GM18868 (cell line): ENCODE measurements around the gene PRR14L.
"Not testable (repeated sequence)": the region's sequence is repeated elsewhere in the genome, so short reads cannot be mapped to it uniquely, and the experiment has no call there.

ENCODE experiments used
- ATAC-seq: cut with Tn5 transposase; IDR thresholded peaks from one replicate; pipeline ENCODE4 v1.9.1; 2021; ENCODE audit warnings: mild to moderate bottlenecking, moderate library complexity; ENCODE audit not compliant: unreplicated experiment

Gene PRR14L

DNA sequence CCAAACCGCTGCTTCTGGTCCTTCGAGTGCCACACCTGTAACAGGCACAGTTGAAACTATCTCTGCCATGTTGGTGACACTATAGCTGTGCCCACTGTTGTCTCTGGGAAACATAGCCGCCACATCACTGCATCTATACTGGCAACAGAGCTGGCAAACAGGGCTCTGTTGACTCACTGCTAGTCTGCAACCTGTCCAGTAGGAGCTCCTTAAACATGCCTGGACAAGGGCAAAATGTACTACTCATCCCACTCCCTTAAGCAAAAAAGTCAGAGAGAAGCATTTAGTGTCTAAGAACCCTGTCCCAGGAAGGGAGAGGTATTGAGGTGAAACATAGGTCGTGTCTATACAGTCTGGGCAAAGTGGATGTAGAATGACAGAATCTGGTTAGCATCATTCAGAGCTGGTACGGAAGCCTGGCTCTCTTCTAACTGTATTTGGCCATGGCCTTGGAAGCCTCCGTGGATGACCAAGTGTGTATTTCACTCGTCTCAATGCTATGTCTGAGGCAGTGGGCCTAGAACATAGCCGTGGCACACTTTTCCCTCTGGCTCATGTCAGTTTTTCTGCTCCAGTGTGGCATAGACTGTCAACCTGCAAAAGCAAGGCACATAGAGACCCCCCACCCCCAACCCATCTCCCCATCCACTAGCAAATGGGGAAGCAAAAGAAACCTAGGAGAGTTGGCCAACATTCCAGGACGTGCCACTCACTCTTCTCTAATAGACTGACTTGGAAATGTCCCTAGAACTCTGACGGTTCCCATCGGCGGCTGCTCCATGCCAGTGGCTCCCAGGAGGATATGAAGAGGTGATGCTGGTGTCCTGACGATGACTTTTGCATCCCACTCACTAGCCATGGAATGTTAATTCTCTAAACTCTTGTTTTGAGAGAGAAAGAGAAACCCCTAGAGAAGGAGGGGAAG is 66.5 kb downstream of the PRR14L start:
- ATAC-seq: no peak

DNA sequence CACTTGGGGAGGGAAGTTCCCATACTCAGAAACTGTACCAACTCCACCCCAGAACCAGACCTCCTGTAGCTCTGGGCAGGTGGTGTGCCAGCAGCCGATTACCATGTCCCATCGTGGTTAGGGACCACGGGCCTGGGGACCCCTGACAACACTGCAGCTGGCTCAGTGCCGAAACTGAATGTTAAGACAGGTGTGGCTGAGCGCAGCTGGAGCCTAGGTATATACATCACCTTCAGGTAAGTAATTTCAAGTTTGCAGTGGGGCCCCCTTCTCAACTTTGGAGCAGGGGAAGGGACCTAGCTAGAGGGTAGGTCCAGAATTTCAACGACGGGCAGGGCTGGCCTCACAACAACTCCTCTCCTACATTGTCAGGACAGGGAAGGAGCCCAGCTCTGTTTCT is 67.2 kb downstream of the PRR14L start:
- ATAC-seq: no peak

DNA sequence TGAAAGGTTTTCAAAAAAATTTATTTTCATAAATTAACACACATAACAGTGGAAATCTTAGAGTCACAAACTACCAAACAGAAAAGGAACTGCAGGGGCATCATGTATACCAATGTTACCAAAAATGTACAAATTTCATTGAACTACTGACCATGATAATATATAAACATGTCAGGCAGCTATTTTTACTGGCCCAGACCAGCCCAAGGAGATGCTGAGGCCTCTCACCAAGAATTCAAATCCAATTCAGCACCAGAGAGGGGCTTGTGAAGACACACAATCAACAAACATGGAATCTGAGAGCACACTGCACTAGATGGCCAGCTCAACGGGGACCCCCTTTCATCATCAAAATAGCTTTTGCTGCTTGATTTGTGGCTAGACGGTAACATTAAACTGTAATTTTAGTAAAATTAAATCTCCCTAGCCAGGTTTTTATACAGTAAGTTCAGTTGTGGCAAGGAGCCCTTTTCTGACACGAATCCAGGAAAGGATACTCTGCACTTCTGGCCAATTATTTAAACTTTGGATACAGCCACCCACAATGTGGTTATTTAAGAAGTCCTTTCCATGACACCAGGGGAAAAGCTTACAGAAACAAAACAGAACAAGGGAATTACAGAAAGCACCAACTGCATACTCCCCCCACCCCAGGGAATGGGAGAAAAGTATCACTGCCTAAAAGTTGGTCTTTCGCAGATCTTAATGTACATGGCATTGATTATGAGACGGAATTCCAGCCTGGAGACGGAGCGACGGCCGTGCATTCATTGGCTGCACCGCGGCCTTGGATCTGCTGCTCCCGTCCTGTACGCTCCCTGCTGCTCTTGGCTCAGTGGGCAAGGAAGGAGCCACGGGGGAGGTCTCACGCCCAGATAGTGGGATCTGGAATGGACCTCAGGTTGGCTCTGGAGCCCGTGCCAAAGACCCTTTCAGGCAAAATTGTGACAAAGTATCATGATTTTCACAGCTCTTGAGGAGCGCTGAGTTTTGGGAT is 68.3 kb downstream of the PRR14L start:
- ATAC-seq: no peak

DNA sequence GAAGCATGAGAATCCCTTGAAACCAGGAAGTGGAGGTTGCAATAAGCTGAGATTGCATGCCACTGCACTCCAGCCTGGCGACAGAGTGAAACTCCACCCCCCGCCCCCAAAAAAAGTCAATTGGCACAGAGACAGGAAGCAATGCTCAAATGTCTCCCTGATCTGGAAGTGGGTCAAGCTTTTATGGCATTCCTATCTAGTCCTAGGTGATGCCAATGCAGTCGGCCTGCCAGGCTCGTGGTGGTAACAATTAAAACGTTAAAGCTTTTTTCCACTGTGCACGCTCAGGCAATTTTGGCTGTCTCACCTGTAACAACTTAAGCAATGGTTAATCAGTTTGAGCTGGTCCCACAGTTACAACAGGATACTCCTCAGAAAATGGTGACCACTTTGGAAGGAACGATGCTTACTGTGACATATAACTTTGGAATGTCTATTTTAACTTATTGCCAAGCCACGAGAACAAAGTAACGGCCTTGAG is 69.0 kb downstream of the PRR14L start:
- ATAC-seq: no peak

DNA sequence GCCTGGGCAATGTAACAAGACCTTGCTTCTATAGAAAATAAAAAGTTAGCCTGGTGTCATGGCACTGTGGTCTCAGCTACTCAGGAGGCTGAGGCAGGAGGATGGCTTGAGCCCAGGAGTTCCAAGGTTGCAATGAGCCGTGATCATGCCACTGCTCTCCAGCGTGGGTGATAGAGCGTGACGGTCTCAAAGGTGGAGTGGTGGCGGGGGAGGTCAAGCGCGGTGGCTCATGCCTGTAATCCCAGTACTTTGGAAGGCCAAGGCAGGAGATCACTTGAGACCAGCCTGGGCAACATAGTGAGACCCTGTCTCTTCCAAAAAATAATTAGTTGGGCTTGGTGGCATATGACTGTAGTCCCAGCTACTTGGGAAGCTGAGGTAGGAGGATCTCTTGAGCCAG is 71.2 kb downstream of the PRR14L start:
- ATAC-seq: no peak

DNA sequence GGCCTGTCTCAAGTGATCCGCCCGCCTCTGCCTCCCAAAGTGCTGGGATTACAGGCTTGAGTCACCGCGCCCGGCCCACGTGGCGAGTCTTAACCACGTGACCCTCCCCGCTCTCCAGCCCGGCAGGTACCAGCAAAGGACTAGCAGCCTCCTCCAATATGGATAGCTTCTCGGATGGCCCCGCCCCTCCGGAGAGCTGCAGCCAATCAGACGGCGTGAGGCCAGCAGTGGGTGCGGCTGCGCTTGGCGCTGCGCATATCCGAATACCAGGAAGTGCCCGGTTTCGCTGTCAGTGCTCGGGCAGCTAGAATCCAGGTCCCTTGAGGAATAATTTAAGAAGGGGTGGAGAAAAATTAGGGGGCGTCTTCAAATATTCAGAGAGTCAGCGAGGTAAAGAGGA is 73.2 kb downstream of the PRR14L start:
- ATAC-seq: peak; percentile 76

DNA sequence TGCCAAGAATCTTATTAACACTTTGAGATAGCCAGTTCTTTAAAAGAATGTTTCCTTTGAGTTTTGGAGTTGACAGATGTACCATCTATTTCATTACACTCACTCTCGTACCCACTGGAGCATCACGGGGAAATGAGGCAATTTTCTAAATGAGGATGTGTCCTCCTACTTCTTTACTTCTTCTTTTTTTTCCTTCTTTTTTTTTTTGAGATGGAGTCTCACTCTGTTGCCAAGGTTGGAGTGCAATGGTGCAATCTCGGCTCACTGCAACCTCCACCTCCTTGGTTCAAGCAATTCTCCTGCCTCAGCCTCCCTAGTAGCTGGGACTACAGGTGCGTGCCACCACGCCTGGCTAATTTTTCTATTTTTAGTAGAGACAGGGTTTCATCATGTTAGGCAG is 75.7 kb downstream of the PRR14L start:
- not testable (repeated sequence) for ATAC-seq

DNA sequence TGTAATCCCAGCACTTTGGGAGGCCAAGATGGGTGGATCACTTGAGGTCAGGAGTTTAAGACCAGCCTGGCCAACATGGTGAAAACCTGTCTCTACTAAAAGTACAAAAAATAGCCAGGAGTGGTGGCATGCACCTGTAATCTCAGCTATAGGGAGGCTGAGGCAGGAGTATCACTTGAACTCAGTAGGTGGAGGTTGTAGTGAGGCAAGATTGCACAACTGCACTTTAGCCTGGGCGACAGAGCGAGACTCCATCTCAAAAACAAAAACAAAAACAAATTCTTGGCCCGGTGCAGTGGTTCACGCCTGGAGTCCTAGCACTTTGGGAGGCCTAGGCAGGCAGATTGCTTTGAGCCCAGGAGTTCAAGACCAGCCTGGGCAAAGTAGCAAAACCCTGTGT is 81.1 kb downstream of the PRR14L start:
- ATAC-seq: not testable (repeated sequence)

DNA sequence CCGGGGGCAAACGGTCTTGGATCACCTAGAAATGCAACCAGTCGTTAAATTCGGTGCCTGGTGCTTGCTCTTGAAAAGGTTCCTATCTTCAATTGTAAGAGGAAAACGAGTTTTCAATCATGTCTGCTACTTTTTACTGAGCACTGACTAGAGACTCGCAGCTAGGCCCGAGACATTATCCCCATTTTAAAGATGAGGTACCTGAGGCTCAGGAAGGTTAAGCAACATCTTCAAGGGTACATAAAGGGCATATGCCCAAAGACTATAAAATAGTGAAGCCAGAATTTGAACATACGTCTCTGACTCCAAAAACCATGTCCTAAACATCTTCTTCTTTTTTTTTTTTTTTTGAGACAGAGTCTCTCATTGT is 87.3 kb downstream of the PRR14L start:
- ATAC-seq: no peak

DNA sequence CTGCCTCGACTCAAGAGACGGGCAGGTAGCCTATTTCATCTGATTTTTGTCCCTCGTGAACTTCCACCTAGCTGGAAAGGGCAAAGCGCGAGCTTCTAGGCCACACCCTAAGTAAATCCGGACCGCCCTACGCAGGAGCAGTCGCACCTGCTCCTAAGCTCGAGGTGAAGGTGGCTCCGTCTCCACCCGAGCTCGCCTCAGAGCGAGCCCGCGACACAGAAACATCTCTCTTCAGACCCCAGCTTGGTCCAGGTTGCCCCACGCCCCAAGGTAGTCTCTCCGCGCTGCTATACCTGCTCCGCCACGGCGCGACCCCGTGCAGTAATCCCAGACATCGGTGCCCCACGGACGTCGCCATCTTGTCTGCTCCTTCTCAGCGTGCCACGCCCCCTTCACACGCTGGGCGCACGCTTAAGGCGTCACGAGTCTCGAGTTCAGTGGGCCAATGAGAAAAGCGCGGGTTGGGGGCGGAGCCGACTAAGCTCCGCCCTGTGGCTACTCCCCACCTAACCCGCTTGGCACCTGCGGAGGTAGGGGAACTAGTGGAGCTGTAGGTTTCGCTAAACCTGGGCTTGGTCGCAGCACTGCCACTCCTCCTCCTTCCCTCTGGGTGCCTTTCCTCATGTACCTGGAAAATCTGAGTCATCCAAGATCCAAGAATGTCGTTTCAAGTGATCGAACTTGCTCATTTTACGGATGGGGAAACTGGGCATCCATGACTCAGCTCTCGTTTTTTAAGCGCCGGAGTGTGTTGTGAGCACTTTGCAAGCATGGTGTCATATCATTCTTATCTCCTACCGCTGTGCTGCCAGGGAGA is 87.9 kb downstream of the PRR14L start, which contains the start of gene PISD:
Gene PISD (minus strand): TSS at position 365 of the 817 bp plus-strand sequence. CDS start 7 bp downstream, at position 358.
- ATAC-seq: peak; percentile 81

DNA sequence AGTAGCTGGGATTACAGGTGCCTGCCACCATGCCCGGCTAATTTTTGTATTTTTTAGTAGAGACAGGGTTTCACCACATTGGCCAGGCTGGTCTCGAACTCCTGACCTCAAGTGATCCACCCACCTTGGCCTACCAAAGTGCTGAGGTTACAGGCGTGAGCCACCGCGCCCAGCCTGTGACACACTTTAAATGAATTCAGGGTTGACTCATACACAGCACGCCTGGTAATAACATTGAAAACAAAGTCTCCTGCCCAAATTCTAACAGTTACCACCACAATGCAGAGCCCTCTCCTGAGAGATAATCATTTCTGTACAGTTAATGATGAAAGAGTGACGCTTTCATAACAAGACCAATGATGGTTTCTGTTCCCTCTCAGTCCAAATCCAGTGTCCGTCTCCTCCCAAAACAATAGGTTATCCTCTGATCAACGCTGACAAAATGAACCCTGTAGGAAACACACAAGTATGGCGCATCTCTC is 89.0 kb downstream of the PRR14L start:
- not testable (repeated sequence) for ATAC-seq

DNA sequence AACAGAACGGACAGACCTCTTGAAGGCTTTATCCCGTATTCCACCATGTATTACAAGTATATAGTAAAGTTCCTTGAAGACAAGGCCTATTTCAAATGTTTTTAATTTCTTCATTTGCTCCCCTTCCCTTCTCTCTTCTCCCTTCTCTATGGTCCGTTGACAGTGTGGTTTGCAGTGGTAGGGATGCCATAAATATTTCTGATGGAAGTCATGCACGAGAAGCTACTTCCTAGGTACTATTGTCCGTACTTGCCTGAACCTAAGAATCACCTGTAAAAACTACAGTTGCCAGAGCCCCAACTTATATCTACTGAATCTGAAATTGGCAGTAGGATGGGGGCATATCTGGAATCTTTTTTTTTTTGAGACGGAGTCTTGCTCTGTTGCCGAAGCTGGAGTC is 90.7 kb downstream of the PRR14L start:
- no peak for ATAC-seq

DNA sequence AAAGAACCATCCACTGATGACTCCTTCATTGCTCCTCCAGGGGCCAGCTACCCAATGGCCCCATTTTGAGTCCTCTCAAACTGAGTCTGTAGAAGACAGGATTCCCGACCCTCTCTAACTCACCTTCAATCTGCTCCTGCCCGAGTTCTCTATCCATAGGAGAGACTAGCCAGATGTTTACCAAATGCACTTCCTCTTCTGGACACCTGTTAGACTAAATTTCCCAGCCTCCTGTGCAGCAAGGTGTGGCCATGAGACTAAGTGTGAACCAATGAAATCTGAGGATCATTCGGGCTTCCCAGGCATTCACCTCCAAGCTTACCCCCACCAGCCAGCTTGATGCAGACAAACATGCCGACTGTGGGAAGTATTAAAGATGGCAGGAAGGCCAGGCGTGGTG is 95.5 kb downstream of the PRR14L start:
- ATAC-seq: no peak

DNA sequence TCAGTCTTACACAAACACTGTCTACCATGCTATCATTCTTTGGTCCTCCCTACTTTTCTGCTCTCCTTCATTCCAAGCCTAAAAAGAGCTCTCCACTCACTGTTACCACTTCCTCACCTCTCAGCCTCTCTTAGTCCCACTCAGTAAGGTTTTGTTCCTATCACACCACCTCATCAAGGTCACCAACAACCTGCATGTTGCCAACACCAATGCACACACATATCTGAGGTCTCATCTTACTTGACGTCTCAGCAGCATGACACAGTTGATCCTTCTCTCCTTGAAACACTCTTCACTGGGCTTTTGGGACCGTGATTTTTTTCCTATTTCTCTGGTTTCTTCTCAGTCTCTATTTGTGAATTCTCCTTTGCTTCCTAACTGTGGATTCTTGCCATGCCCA is 96.0 kb downstream of the PRR14L start:
- no peak for ATAC-seq

DNA sequence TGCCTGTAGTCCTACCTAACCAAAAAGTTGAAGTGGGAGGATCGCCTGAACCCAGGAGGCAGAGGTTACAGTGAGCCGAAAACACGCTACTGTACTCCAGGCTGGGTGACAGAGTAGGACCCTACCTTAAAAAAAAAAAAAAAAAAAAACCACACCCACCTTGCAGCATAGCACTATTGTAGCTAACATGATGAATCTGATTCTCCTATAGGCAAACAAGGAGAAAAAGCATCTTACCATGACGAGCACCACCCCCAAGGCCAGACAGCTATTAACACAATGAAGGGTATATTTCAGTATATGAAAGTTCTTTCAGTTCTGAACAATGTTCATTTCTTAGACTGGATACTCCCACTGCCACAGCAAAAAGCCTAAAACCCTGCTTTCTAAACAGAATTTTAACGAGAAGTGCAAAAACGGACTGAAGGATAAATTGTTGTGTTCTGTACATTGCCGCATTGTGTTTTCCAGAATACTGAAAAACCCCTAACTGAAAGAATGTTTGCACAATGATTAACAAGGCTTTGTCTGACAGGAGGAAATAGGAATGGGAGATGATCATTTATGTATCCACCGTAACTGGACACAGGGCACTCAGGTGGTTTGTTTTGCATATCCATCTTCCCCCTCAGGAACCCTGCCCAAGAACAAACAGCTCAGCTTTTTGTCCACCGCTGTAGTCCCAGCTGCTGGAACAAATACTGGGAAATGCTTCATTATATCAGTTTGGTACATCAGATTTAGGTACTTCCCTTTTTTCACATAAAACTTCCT is 96.8 kb downstream of the PRR14L start:
- ATAC-seq: no peak

DNA sequence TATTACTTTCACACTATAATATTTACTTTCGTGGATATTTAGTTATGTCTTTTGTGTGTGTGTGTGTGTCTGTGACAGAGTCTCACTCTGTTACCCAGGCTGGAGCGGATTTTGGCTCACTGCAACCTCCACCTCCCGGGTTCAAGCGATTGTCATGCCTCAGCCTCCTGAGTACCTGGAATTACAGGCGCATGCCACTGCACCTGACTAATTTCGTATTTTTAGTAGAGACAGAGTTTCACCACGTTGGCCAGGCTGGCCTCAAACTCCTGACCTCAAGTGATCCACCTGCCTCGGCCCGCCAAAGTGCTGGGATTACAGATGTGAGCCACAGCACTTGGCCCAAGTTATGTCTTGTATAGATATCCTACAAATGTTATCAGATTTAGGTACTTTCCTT is 97.8 kb downstream of the PRR14L start:
- no peak for ATAC-seq

DNA sequence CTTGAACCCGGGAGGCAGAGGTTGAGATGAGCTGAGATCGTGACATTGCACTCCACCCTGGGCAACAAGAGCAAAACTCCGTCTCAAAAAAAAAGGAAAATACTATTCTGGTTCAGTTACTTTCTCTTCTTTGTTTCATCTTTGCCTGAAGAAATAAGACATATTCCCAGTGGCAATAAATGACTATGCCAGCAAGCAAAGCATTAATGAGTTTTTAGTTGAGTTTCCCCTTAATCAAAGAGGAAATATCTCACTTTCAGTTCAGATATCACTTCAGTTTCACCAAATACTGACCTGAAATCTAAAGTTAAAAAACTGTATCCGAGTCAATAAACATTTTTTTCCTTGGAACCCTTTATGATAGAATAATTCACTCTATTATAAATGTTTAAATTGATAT is 98.3 kb downstream of the PRR14L start:
- no peak for ATAC-seq

DNA sequence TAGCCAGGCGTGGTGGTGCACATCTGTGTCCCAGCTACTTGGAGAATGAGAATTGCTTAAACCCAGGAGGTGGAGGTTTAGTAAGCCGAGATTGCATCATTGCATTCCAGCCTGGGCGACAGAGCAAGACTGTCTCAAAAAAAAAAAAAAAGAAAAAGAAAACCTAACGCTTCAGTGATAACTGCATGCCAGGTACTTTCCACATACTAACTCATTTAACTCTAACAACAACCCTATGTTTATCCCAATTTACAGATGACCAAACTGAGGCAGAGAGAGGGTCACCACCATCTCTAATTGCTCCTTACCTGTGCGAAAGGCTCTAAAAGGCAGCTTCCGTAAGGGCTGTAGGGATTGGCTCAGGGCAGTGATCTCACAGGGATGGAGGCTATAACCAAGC is 99.5 kb downstream of the PRR14L start:
- no peak for ATAC-seq

DNA sequence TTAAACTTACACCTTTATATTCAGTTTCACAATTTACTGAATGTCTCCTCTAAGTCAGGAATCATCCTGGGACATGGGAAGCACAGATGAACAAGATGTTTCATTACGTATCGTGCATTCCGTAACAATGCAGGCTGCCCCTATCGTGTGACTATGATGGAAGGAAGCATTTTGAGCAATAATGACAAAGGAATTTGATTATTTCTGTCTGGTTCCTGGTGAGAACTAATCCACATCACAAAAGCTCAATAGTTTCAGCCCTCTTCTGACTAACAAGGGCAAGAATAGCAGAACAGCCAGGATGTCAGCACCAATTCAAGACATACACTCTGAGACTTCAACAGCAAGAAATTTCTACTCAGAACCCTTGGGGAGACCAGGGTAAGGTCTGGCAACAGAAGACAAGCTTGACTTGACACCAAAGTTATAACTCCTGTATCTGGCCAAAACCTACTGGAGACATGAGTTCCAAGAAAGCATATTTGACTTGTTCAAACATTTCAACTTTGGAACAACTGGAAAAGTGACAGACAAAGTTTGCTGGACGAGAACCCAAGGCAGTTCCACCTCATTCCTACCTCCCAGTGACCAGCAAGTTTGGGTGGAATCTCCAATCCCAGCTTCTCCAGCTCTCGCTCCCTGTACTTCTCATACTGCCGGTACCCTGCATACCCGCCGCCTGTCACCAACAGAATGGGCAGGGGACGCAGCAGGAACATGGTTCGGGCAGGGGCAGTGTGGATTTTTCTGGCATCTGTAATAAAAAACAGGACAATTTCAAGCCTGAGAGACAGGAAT is 102.2 kb downstream of the PRR14L start:
- no peak for ATAC-seq
